ENCODE results near the gene SEC16A. TPM values are rescaled to one million over a fixed set of nuclear protein-coding genes. Genes with fewer than 3 reads are reported as not detected.

SEC16A gene
- total RNA-seq, 4 donors from 2014 or later, result 35.5 to 71.0 (median 50.5) TPM

- no peak for ATAC-seq
- no peaks in the 10 kb centered on the region for H3K27me3 ChIP-seq
- H3K36me3 ChIP-seq, result peaks cover 0 to 74% of the 10 kb centered on the region in 2 donors
- no peaks in the 10 kb centered on the region for H3K9me3 ChIP-seq
- H3K4me1 ChIP-seq, result peaks cover 0 to 35% (median 12%) of the 10 kb centered on the region in 3 donors
- TF ChIP-seq POLR2AphosphoS5 (IDR thresholded peaks at IDR 0.05), result no peak
- no peak for TF ChIP-seq EP300 (IDR thresholded peaks at IDR 0.05)
- no peak for TF ChIP-seq CTCF (IDR thresholded peaks at IDR 0.05)
- no peak for TF ChIP-seq POLR2A (IDR thresholded peaks at IDR 0.05)
- no peak overlapping the region for H3K27ac ChIP-seq
- 83 to 100% methylated on average over 1 to 2 of the region's 26 CpGs for WGBS, 2 donors (ENCODE audit: low coverage in 1 of 2)
- no peak overlapping the region for H3K4me3 ChIP-seq
Observed at GRCh38 chr9:136432591-136432990, 50.2 kb downstream of the SEC16A start.

GRCh38 chr9:136431782-136432350 is 51.0 kb downstream of the SEC16A start:
- Histone ChIP-seq H3K27ac (no peak overlapping the region), H3K27me3 (no peaks in the 10 kb centered on the region), H3K4me1 (peaks cover 0 to 27% (median 4%) of the 10 kb centered on the region in 3 donors), H3K9me3 (no peaks in the 10 kb centered on the region), H3K4me3 (no peak overlapping the region), H3K36me3 (peaks cover 0 to 79% of the 10 kb centered on the region in 2 donors)
- 83% methylated on average over 1 of the region's 36 CpGs; no CpG with 5 or more reads in 1 of the 2 donors for WGBS, 2 donors (ENCODE audit: low coverage in 1 of 2)
- TF ChIP-seq CTCF (IDR thresholded peaks at IDR 0.05) (no peak), EP300 (IDR thresholded peaks at IDR 0.05) (no peak), POLR2AphosphoS5 (IDR thresholded peaks at IDR 0.05) (no peak), POLR2A (IDR thresholded peaks at IDR 0.05) (no peak)
- no peak for ATAC-seq

DNA sequence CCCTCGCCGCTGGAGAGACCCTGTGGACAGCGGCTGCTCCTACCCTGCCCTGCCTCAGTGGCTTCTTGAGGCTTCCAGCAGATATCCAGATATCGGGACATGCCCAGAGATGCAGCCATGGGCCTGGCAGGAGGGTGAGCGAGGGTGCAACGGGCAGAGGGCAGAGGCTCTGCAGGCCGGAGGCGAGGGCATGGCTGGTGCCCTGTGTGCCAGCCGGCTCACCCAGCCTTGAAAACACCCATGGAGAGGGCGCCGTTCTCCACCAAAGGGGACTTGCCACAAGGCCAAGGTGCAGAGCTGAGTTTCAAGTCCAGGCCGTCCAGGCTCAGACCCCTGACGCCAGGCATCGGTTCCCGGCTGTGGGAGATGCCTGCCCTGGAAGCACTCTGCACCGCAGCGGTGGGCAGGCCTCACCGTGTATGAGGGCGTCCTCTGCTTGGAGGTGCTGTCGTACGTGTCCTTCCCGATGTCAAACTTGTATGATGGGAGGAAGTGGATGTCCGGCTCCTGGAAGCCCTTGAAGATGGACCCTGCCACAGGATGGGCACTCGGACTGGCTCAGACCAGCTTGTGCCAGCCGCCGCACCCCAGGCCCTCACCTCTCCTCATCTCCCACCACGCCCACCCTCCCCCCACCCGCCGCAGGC is 52.1 kb downstream of the SEC16A start:
- WGBS, 2 donors (ENCODE audit: low coverage in 1 of 2), result 93% methylated on average over 3 of the region's 29 CpGs; no CpG with 5 or more reads in 1 of the 2 donors
- no peak overlapping the region for H3K4me3 ChIP-seq
- no peaks in the 10 kb centered on the region for H3K9me3 ChIP-seq
- no peak for TF ChIP-seq CTCF (IDR thresholded peaks at IDR 0.05)
- no peak for TF ChIP-seq EP300 (IDR thresholded peaks at IDR 0.05)
- TF ChIP-seq POLR2A (IDR thresholded peaks at IDR 0.05), result no peak
- no peak for TF ChIP-seq POLR2AphosphoS5 (IDR thresholded peaks at IDR 0.05)
- peaks cover 0 to 78% of the 10 kb centered on the region in 2 donors for H3K36me3 ChIP-seq
- no peak overlapping the region for H3K27ac ChIP-seq
- no peaks in the 10 kb centered on the region for H3K27me3 ChIP-seq
- no peak for ATAC-seq
- H3K4me1 ChIP-seq, result peaks cover 0 to 16% (median 0%) of the 10 kb centered on the region in 3 donors

DNA sequence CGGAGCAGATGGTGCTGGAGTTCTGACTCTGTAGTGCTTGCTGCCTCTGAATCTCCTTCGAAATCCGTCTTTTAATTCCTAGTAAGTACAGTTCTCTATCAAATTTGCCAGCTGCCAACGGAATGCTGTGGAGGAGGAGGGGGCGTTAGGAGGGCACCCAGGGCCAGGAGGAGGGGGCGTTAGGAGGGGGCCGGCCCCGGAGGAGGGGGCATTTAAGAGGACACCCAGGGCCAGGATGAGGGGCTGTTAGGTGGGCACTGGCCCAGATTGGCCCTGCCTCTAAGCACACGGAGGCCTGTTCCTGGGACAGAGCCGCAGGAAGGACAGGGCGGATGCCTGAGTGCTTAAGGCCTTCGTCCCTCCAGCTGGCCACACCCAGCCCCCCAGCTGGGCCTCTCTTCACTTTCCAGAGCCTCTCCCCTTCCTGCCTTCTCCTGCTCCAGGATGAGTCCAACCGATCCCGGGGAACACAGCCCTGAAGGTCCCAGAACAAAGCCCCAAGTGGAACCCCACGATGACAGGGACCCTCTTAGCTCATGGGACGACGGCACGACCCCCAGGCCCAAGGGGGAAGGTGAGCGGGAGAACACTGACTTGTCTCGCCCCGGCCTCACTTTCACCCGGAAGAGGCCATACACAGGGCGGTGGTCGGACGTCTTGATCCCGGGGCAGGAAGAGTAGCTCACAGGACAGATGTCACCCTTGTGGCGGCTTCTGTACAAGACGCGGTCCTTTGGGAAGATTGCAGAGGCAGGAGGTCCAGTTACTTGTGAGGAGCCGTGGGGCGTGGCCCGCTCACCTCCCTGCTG is 53.0 kb downstream of the SEC16A start:
- Histone ChIP-seq H3K9me3 (no peaks in the 10 kb centered on the region), H3K36me3 (peaks cover 0 to 77% of the 10 kb centered on the region in 2 donors), H3K27ac (no peak overlapping the region), H3K4me3 (no peak overlapping the region), H3K4me1 (peaks cover 0 to 8% (median 0%) of the 10 kb centered on the region in 3 donors), H3K27me3 (no peaks in the 10 kb centered on the region)
- TF ChIP-seq CTCF (IDR thresholded peaks at IDR 0.05) (no peak), POLR2AphosphoS5 (IDR thresholded peaks at IDR 0.05) (no peak), EP300 (IDR thresholded peaks at IDR 0.05) (no peak), POLR2A (IDR thresholded peaks at IDR 0.05) (no peak)
- no peak for ATAC-seq
- WGBS, 2 donors (ENCODE audit: low coverage in 1 of 2), result 60 to 70% methylated on average over 1 to 6 of the region's 32 CpGs
